Kidney (tissue), 14 donors: ENCODE data around the gene TRIO. TPM values are rescaled to one million over a fixed set of nuclear protein-coding genes. Genes with fewer than 3 reads are reported as not detected.

Experiments
- DNase-seq, 5 donors: peaks; one replicate each; pipeline ENCODE4 v3.0.0-alpha.2; 2013 to 2020
- FAIRE-seq: peaks from 2 replicates; lab custom pipeline; 2012; peaks lifted over from hg19 to GRCh38; lab: Jason Lieb, UNC
- H3K27ac ChIP-seq, 2 donors: one replicate each; pipeline ENCODE4 v1.7.0; 2013; ENCODE audit warnings: low read depth in 2 of 2, low read length in 2 of 2, inconsistent platforms in 1 of 2
- H3K27me3 ChIP-seq: one replicate; pipeline ENCODE4 v1.7.1; 2013; ENCODE audit warnings: low read length, inconsistent platforms; ENCODE audit not compliant: control insufficient read depth, insufficient read depth
- H3K36me3 ChIP-seq, 3 donors: one replicate each; pipeline versions ENCODE4 v1.7.0 to v1.7.1; 2013; ENCODE audit warnings: low read length in 3 of 3, control low read depth in 1 of 3, inconsistent platforms in 1 of 3; ENCODE audit not compliant: insufficient read depth in 3 of 3, control insufficient read depth in 2 of 3
- H3K4me1 ChIP-seq, 3 donors: one replicate each; pipeline versions ENCODE4 v1.7.0 to v1.7.1; 2013; ENCODE audit warnings: low read length in 3 of 3, inconsistent platforms in 1 of 3, low read depth in 1 of 3; ENCODE audit not compliant: control insufficient read depth in 2 of 3, insufficient read depth in 2 of 3
- H3K4me3 ChIP-seq, 3 donors: one replicate each; pipeline versions ENCODE4 v1.7.0 to v1.8.1; 2013; ENCODE audit warnings: low read length in 3 of 3, control low read depth in 1 of 3, inconsistent platforms in 1 of 3
- H3K9ac ChIP-seq, 3 donors: one replicate each; pipeline versions ENCODE4 v1.7.0 to v1.7.1; 2013; ENCODE audit warnings: low read length in 3 of 3, control low read depth in 1 of 3, inconsistent platforms in 1 of 3
- H3K9me3 ChIP-seq, 3 donors: one replicate each; pipeline versions ENCODE4 v1.7.0 to v1.7.1; 2013; ENCODE audit warnings: low read length in 3 of 3, control low read depth in 1 of 3, inconsistent platforms in 1 of 3; ENCODE audit not compliant: control insufficient read depth in 2 of 3, insufficient read depth in 1 of 3
- CTCF ChIP-seq: IDR thresholded peaks from 3 replicates; pipeline ENCODE4 v1.5.1; 2012; ENCODE audit warnings: mild to moderate bottlenecking, moderate library complexity, borderline replicate concordance; ENCODE audit not compliant: insufficient read depth; ENCODE audit errors: extremely low read depth
- intact Hi-C: fragments of 100-400 bp; cut with DNase I; formaldehyde crosslinking; loops from one replicate; pipeline ENCODE4 v1.11.1; 2022
- polyA plus RNA-seq: library from polyadenylated mRNA; stranded (reverse); fragments of 350-450 nt; fragmentation: Illumina TruSeq; extraction: RNeasy Lipid Tissue Mini Kit (QIAGEN cat#74804); gene quantifications from one replicate; pipeline ENCODE4 v1.2.3, GENCODE V29; 2014; ENCODE audit warnings: low read depth, low replicate concordance; ENCODE audit not compliant: insufficient read depth
- total RNA-seq: library from RNA; stranded (reverse); fragmentation: NEBNext Ultra II Directional; extraction: Animal tissue kit (Norgen Biotek cat#: 25700); gene quantifications from one replicate; pipeline ENCODE4 v1.2.1, GENCODE V29; 2021
- donor health status: control.
- donor health status: control.
- donor health status: control.
- donor health status: control.
- donor health status: control.
- donor health status: DM: yes; HTN: yes; CAD: no.
- donor health status: Normal renal cell carcinoma (clear cell type).

The TRIO gene
- total and polyA plus RNA-seq, 2 donors from 2014 or later, result 9.5 to 149 TPM

- Histone ChIP-seq H3K9ac (no peak overlapping the region), H3K36me3 (no peaks in the 10 kb centered on the region), H3K4me1 (peaks cover 0 to 4% (median 0%) of the 10 kb centered on the region in 3 donors), H3K4me3 (no peak overlapping the region), H3K9me3 (no peaks in the 10 kb centered on the region), H3K27me3 (no peaks in the 10 kb centered on the region), H3K27ac (no peak overlapping the region)
- intact Hi-C loops, result no loop called here
- peak in 2 of 5 donors; percentile 3 to 53 for DNase-seq
- no peak for TF ChIP-seq CTCF
- no peak for FAIRE-seq
These were observed 18.8 kb downstream of the TRIO start for GRCh38 chr5:14161825-14162556.

GRCh38 chr5:14164164-14165163 is 21.3 kb downstream of the TRIO start:
- Histone ChIP-seq H3K9ac (no peak overlapping the region), H3K9me3 (no peaks in the 10 kb centered on the region), H3K4me3 (no peak overlapping the region), H3K4me1 (peaks cover 0 to 22% (median 0%) of the 10 kb centered on the region in 3 donors), H3K36me3 (no peaks in the 10 kb centered on the region), H3K27ac (no peak overlapping the region), H3K27me3 (no peaks in the 10 kb centered on the region)
- DNase-seq (no peak), FAIRE-seq (no peak)
- intact Hi-C loops, result no loop called here
- TF ChIP-seq CTCF, result no peak

- H3K36me3 ChIP-seq, result no peaks in the 10 kb centered on the region
- H3K27me3 ChIP-seq, result no peaks in the 10 kb centered on the region
- DNase-seq, result no peak
- FAIRE-seq, result no peak
- H3K27ac ChIP-seq, result no peak overlapping the region
- no peak overlapping the region for H3K9ac ChIP-seq
- no peak overlapping the region for H3K4me3 ChIP-seq
- TF ChIP-seq CTCF, result no peak
- intact Hi-C loops, result no loop called here
- H3K4me1 ChIP-seq, result peaks cover 0 to 26% (median 0%) of the 10 kb centered on the region in 3 donors
- H3K9me3 ChIP-seq, result no peaks in the 10 kb centered on the region
These were observed 22.4 kb downstream of the TRIO start for GRCh38 chr5:14165375-14166106.
